Glomerular visceral epithelial cell (primary cell): ENCODE data around the gene CIDEC.

ENCODE experiments used
- DNase-seq: peaks from one replicate; pipeline ENCODE4 v3.0.0-alpha.2; 2016; ENCODE audit errors: extremely low spot score

The CIDEC gene

GRCh38 chr3:9846231-9846630 lies 33.8 kb downstream of the CIDEC start:
- DNase-seq: no peak

GRCh38 chr3:9843715-9844438 lies 36.2 kb downstream of the CIDEC start, which contains the start of gene RPUSD3:
RPUSD3 (minus strand) TSS chr3:9844008; CDS start chr3:9843990, 18 bp downstream.
- DNase-seq: peak; percentile 96

- DNase-seq: no peak
Observed at GRCh38 chr3:9841015-9841414, 39.0 kb downstream of the CIDEC start.

GRCh38 chr3:9838856-9839255 lies 41.2 kb downstream of the CIDEC start:
- DNase-seq: no peak

- DNase-seq: no peak
Observed at GRCh38 chr3:9837701-9838582, 42.1 kb downstream of the CIDEC start.

- DNase-seq: no peak
Observed at GRCh38 chr3:9834520-9835380, 45.3 kb downstream of the CIDEC start.

GRCh38 chr3:9833078-9833477 lies 47.0 kb downstream of the CIDEC start:
- DNase-seq: no peak

- no peak for DNase-seq
Observed at GRCh38 chr3:9831253-9831652, 48.8 kb downstream of the CIDEC start.

- no peak for DNase-seq
Observed at GRCh38 chr3:9828801-9829755, 51.0 kb downstream of the CIDEC start.

GRCh38 chr3:9826815-9827573 lies 53.1 kb downstream of the CIDEC start:
- peak; percentile 24 for DNase-seq

- no peak for DNase-seq
Observed at GRCh38 chr3:9825451-9826040, 54.5 kb downstream of the CIDEC start.

- no peak for DNase-seq
Observed at GRCh38 chr3:9820946-9821345, 59.1 kb downstream of the CIDEC start.

GRCh38 chr3:9820543-9820942 lies 59.5 kb downstream of the CIDEC start:
- no peak for DNase-seq

- no peak for DNase-seq
Observed at GRCh38 chr3:9818666-9819335, 61.3 kb downstream of the CIDEC start.

GRCh38 chr3:9817436-9817835 lies 62.6 kb downstream of the CIDEC start:
- no peak for DNase-seq
